Urinary bladder (tissue), 4 donors: ENCODE results near the gene CRELD2. TPM values are rescaled to one million over a fixed set of nuclear protein-coding genes. Genes with fewer than 3 reads are reported as not detected.

Experiments used
- DNase-seq: peaks from one replicate; pipeline ENCODE4 v3.0.0-alpha.2; 2015; ENCODE audit errors: extremely low spot score
- H3K27ac ChIP-seq: one replicate; pipeline ENCODE4 v1.5.1; 2013; ENCODE audit warnings: low read depth, mild to moderate bottlenecking, moderate library complexity
- H3K36me3 ChIP-seq: one replicate; pipeline ENCODE4 v1.6.1; 2013; ENCODE audit warnings: mild to moderate bottlenecking, moderate library complexity; ENCODE audit not compliant: insufficient read depth
- H3K4me1 ChIP-seq: one replicate; pipeline ENCODE4 v1.6.1; 2013; ENCODE audit warnings: mild to moderate bottlenecking, moderate library complexity; ENCODE audit not compliant: insufficient read depth
- H3K4me3 ChIP-seq: one replicate; pipeline ENCODE4 v1.5.1; 2013; ENCODE audit warnings: low read depth, low read length
- WGBS: extraction: QIAGEN DNeasy Blood & Tissue Kit; methylation state at CpG from one replicate; pipeline ENCODE4 v1.1.7; 2013; 5-methylcytosine and 5-hydroxymethylcytosine counted together
- polyA plus RNA-seq: library from polyadenylated mRNA; stranded (reverse); fragments of 200-250 nt; gene quantifications from one replicate; pipeline ENCODE4 v1.2.3, GENCODE V29; 2013
- total RNA-seq: library from RNA; depleted of rRNA; stranded (reverse); fragments of >200 nt; gene quantifications from one replicate; pipeline ENCODE4 v1.2.3, GENCODE V29; 2014
- donor health status: healthy with polysubstance abuse.
- donor health status: healthy.

The CRELD2 gene
- total and polyA plus RNA-seq, 2 donors = 19.3 to 37.3 TPM

DNA sequence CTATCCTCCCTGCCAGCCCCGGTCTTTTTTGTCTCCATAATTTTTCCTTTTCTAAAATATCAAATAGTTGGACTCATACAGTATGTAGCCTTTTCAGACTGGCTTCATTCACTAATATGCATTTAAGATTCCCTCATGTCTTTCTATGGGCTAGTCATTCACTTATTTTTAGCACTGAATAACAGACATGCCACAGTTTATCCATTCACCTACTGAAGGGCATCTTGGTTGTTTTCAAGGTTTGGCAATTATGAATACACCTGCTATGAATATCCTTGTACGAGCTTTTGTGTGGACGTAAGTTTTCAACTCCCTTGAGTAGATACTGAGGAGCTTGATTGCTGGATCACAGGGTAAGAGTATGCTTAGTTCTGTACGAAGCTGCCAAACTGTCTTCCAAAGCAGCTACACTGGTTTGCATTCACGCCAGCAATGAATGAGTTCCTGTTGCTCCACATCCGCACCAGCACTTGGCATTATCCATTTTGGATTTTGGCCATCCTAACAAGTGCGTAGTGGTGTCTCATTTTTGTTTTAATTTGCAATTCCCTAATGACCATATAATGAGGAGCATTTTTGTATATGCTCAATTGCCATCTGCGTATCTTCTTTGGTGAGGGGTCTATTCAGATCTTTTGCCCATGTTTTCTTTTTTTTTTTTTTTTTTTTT is 21.3 kb upstream of the CRELD2 start:
- no peaks in the 10 kb centered on the region for H3K4me1 ChIP-seq
- H3K4me3 ChIP-seq = no peak overlapping the region
- no peaks in the 10 kb centered on the region for H3K36me3 ChIP-seq
- DNase-seq = no peak
- 91% methylated on average over 8 of the region's 8 CpGs for WGBS
- H3K27ac ChIP-seq = no peak overlapping the region

DNA sequence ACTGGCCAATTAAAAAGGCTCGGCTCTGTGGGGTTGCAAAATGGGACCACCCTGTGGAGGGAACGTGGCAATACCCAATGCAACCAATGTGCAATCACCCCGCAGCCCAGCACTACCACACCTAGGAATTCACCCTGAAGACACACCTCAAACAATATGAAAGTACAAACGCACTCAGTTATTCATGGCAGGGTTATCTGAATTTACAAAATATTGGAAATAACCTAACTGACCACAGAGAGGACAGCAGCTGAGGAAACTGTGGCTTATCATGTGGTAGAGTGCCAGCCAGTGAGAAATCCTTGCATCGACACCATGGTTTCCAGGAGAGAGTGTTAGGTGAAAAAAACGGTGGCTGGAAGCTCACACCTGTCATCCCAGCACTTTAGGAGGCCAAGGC is 18.9 kb upstream of the CRELD2 start:
- no peak overlapping the region for H3K4me3 ChIP-seq
- H3K4me1 ChIP-seq = no peaks in the 10 kb centered on the region
- no peaks in the 10 kb centered on the region for H3K36me3 ChIP-seq
- no peak overlapping the region for H3K27ac ChIP-seq
- no peak for DNase-seq
- 91% methylated on average over 6 of the region's 6 CpGs for WGBS

GRCh38 chr22:49900441-49901230 is 17.8 kb upstream of the CRELD2 start:
- WGBS = 88% methylated on average over 30 of the region's 30 CpGs
- no peak for DNase-seq
- H3K36me3 ChIP-seq = no peaks in the 10 kb centered on the region
- H3K4me3 ChIP-seq = no peak overlapping the region
- H3K27ac ChIP-seq = no peak overlapping the region
- H3K4me1 ChIP-seq = no peaks in the 10 kb centered on the region

GRCh38 chr22:49901457-49901856 is 17.0 kb upstream of the CRELD2 start:
- H3K36me3 ChIP-seq = no peaks in the 10 kb centered on the region
- H3K4me1 ChIP-seq = no peaks in the 10 kb centered on the region
- 94% methylated on average over 11 of the region's 11 CpGs for WGBS
- no peak overlapping the region for H3K4me3 ChIP-seq
- no peak overlapping the region for H3K27ac ChIP-seq
- DNase-seq = no peak

GRCh38 chr22:49903322-49904039 is 15.0 kb upstream of the CRELD2 start:
- Histone ChIP-seq H3K27ac (no peak overlapping the region), H3K4me1 (no peaks in the 10 kb centered on the region), H3K4me3 (no peak overlapping the region), H3K36me3 (no peaks in the 10 kb centered on the region)
- no peak for DNase-seq
- WGBS = 87% methylated on average over 17 of the region's 17 CpGs

DNA sequence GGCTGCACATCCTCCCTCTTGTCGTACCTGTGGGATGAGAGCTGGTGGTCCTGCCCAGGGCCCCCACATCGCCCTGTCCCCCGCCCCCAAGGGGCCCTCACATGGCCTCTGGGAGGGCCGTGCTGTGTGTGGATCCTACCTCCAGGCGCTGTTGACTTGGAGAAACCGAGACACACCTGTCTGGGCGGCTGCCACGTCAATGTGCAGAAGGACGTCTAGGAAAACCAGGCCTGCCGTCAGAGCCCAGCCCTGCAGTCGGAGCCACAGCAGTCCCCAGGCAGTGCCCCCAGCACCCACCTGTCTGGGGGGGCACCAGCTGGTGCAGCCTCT is 14.4 kb upstream of the CRELD2 start:
- Histone ChIP-seq H3K36me3 (no peaks in the 10 kb centered on the region), H3K4me3 (no peak overlapping the region), H3K27ac (no peak overlapping the region), H3K4me1 (no peaks in the 10 kb centered on the region)
- no peak for DNase-seq
- 92% methylated on average over 11 of the region's 11 CpGs for WGBS

DNA sequence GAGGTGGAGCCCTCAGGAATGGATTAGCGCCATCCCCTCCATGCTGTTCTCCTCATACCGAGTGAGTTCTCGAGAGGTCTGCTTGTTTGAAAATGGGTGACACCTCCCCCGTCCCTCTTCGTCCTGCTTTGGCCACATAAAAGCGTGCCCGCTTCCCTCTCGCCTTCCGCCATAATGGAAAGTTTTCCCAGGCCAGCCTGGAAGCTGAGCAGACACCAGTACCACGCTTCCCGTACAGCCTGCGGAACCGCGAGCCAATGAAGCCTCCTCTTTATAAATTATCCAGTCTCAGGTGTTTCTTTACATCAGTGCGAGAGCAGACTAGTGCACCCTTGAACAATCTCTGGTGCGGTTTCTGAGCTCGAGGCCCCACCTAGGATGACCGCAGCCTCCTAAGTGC is 13.0 kb upstream of the CRELD2 start:
- no peak for DNase-seq

DNA sequence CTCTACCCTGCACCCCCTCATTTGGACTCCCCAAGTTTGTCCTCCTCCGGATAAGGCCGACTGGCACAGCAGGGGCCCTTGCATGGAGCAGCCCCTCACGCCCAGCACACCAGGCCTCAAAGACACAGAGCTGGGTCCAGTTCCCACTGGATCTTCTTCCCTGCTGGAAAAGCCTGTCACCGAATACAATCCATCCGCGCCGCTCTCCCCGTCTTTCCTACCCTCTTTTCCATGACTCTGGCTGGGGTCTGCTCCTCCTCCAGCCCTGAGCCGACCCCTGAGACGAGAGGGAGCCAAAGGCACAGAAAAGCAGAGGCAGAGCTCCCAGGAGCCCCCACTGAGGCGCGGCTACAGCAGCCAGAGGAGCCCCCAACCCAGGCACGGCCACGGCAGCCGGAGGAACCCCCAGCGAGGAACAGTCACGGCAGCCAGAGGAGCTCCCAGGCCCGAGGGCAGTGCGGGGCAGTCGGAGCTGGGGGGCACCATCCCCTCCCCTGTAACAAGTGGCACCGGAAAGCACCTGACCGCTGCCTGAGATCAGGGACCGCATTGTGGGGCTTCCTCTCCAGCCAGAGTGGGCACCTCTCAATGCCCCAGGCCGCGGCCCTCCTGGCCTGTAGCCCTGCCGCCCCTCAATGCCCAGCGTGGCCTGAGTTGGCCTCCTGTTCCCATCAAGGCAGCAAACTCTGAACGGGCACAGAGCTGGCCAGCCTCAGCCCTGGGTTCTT is 12.2 kb upstream of the CRELD2 start:
- Histone ChIP-seq H3K27ac (no peak overlapping the region), H3K36me3 (no peaks in the 10 kb centered on the region), H3K4me1 (no peaks in the 10 kb centered on the region), H3K4me3 (no peak overlapping the region)
- 96% methylated on average over 28 of the region's 28 CpGs for WGBS
- no peak for DNase-seq

More for the DNA sequence above, 13.0 kb upstream of the CRELD2 start:
- H3K4me1 ChIP-seq = no peaks in the 10 kb centered on the region
- no peak overlapping the region for H3K4me3 ChIP-seq
- H3K36me3 ChIP-seq = no peaks in the 10 kb centered on the region
- no peak overlapping the region for H3K27ac ChIP-seq
- WGBS = 94% methylated on average over 18 of the region's 18 CpGs

- Histone ChIP-seq H3K27ac (no peak overlapping the region), H3K36me3 (no peaks in the 10 kb centered on the region), H3K4me1 (no peaks in the 10 kb centered on the region), H3K4me3 (no peak overlapping the region)
- no peak for DNase-seq
- 93% methylated on average over 14 of the region's 14 CpGs for WGBS
Measured at GRCh38 chr22:49906799-49907290, 11.6 kb upstream of the CRELD2 start.

- Histone ChIP-seq H3K27ac (no peak overlapping the region), H3K4me3 (no peak overlapping the region), H3K4me1 (no peaks in the 10 kb centered on the region), H3K36me3 (no peaks in the 10 kb centered on the region)
- DNase-seq = no peak
- 96% methylated on average over 19 of the region's 19 CpGs for WGBS
Measured at GRCh38 chr22:49907807-49908206, 10.6 kb upstream of the CRELD2 start.

DNA sequence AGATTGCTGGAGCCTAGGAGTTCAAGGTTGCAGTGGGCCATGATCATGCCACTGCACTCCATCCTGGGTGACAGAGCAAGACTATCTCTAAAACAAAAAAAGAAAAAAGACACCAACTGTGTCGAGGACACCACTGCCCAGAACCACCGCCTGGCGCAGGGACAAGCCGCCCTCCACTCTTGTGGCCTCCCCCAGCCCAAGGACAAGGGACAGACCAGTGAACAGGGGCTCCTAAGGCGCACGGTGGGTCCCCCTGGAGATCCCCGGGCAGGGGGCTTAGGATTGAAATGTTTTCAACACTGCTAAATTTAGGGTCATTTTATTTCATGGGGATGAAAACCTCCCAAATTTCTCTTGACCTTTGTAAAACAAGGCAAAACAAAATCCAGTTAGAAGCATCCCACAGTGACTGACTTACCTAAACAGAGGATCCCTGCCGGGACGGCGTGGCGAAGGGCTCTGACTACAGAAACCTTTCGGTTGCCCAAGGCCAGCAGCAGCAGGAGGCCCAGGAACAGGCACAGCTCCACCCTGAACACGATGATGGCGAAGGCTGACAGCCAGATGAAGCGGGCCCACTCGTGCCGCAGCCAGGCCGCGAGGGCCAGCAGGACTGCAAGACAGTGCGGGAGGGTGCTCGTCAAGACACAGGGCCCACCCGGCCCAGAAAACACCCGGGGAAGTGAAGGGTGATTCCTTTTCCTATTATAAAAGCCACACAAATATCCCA is 8.8 kb upstream of the CRELD2 start:
- H3K36me3 ChIP-seq = no peaks in the 10 kb centered on the region
- no peak overlapping the region for H3K27ac ChIP-seq
- DNase-seq = no peak
- H3K4me3 ChIP-seq = no peak overlapping the region
- 95% methylated on average over 23 of the region's 23 CpGs for WGBS
- H3K4me1 ChIP-seq = no peaks in the 10 kb centered on the region

DNA sequence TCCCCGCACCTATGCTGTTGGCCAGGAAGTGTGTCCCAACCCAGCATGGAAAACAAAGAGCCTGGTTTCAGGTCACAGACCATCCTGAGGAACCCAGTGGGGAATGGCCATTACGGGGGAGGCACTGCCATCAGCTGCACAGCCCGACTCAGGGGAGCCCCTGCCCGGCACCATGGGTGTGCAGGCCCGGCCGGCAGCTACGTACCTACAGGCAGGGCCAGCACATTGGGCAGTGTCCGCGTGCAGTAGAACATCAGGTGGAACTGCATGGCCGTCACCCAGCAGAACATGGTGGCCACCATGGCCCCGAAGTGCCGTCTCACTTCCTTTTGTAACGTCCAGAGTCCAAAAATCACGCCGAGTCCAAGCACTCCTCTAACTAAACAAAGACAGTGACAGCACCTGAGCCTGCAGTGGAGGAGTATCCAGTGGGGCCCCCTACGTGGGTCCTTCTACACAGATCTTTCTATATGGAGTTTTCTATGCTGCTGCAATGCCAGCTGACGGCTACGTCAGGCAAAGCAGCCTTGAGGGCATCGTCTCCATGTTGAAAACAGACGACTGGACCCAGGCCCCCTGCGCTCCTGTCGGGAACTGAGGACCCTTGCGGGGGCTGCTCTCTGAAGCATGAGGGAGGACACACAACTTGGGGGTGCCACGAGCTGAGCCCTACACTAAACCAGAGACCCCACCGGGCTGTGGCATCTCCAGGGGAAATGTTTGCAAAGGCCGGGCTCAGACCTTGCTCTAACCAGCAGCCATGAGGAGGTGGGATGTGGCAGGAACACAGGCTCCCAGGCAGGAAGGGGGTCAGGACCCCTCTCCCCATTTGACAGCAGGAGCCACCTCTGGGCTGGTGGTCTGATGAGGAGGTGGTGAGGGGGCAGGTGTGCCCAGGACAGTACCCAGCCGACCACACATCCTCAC is 7.9 kb upstream of the CRELD2 start:
- H3K4me1 ChIP-seq = no peaks in the 10 kb centered on the region
- no peak overlapping the region for H3K4me3 ChIP-seq
- no peaks in the 10 kb centered on the region for H3K36me3 ChIP-seq
- no peak for DNase-seq
- H3K27ac ChIP-seq = no peak overlapping the region
- 94% methylated on average over 27 of the region's 27 CpGs for WGBS
